HFFc6 (cell line): ENCODE results near the gene TEPSIN. TPM values are rescaled to one million over a fixed set of nuclear protein-coding genes. Genes with fewer than 3 reads are reported as not detected.

Experiments
- DNase-seq: peaks from one replicate; pipeline ENCODE4 v3.0.0-alpha.2; 2018
- H3K27ac Mint-ChIP-seq: 2 replicates; pipeline ENCODE4 v1.8.0; 2020; ENCODE audit warnings: mild to moderate bottlenecking, mixed read lengths
- H3K27me3 Mint-ChIP-seq: 2 replicates; pipeline ENCODE4 v1.8.0; 2021; ENCODE audit warnings: mild to moderate bottlenecking, moderate library complexity, mixed read lengths; ENCODE audit not compliant: insufficient read depth
- H3K36me3 Mint-ChIP-seq: 2 replicates; pipeline ENCODE4 v1.8.0; 2021; ENCODE audit warnings: low read depth, mixed read lengths
- H3K4me1 Mint-ChIP-seq: 2 replicates; pipeline ENCODE4 v1.8.0; 2020; ENCODE audit warnings: low read depth, mixed read lengths
- H3K4me3 Mint-ChIP-seq: 2 replicates; pipeline ENCODE4 v1.8.0; 2020; ENCODE audit warnings: mild to moderate bottlenecking, moderate library complexity, mixed read lengths
- H3K9me3 Mint-ChIP-seq: 2 replicates; pipeline ENCODE4 v1.8.0; 2020; ENCODE audit warnings: mild to moderate bottlenecking, mixed read lengths
- CTCF ChIP-seq: fragments of 200-600 bp; sonication (generic); IDR thresholded peaks from 2 replicates; pipeline ENCODE4 v1.5.0; 2021; ENCODE audit warnings: antibody characterized with exemption, mild to moderate bottlenecking
- total RNA-seq, 6 experiments: library from RNA; stranded (reverse); fragmentation: NEBNext Ultra II Directional; extraction: Animal tissue kit (Norgen Biotek cat#: 25700); gene quantifications; 2 replicates in 1 of 6; 3 replicates in 5 of 6; pipeline ENCODE4 v1.2.3, GENCODE V29; 2021

The TEPSIN gene
- total RNA-seq, 6 experiments from 2014 or later, result 16.2 to 22.5 (median 19.0) TPM

GRCh38 chr17:81267390-81268067 is 28.7 kb upstream of the TEPSIN start:
- H3K36me3 Mint-ChIP-seq, result peaks cover 35% of the 10 kb centered on the region
- no peaks in the 10 kb centered on the region for H3K9me3 Mint-ChIP-seq
- no peak for DNase-seq
- no peak for TF ChIP-seq CTCF
- peak overlapping the region; percentile 25; the same call in 1 of the 2 replicates for H3K27ac Mint-ChIP-seq
- H3K4me1 Mint-ChIP-seq, result no peaks in the 10 kb centered on the region; the same call in 1 of the 2 replicates
- no peak overlapping the region for H3K4me3 Mint-ChIP-seq
- H3K27me3 Mint-ChIP-seq, result no peaks in the 10 kb centered on the region; the same call in 1 of the 2 replicates

- no peak overlapping the region for H3K27ac Mint-ChIP-seq
- H3K9me3 Mint-ChIP-seq, result no peaks in the 10 kb centered on the region
- no peak for DNase-seq
- no peaks in the 10 kb centered on the region; the same call in 1 of the 2 replicates for H3K27me3 Mint-ChIP-seq
- no peaks in the 10 kb centered on the region; the same call in 1 of the 2 replicates for H3K4me1 Mint-ChIP-seq
- no peak for TF ChIP-seq CTCF
- peaks cover 29% of the 10 kb centered on the region for H3K36me3 Mint-ChIP-seq
- no peak overlapping the region for H3K4me3 Mint-ChIP-seq
Observed at GRCh38 chr17:81265576-81265975, 26.7 kb upstream of the TEPSIN start.

GRCh38 chr17:81264640-81265039 is 25.8 kb upstream of the TEPSIN start:
- Mint-ChIP-seq H3K4me3 (no peak overlapping the region), H3K27me3 (no peaks in the 10 kb centered on the region), H3K27ac (no peak overlapping the region), H3K36me3 (peaks cover 25% of the 10 kb centered on the region), H3K9me3 (no peaks in the 10 kb centered on the region), H3K4me1 (no peaks in the 10 kb centered on the region; the same call in 1 of the 2 replicates)
- no peak for TF ChIP-seq CTCF
- DNase-seq, result no peak

GRCh38 chr17:81263371-81264181 is 24.7 kb upstream of the TEPSIN start:
- H3K4me3 Mint-ChIP-seq, result no peak overlapping the region
- TF ChIP-seq CTCF, result no peak
- H3K4me1 Mint-ChIP-seq, result no peaks in the 10 kb centered on the region; the same call in 1 of the 2 replicates
- no peak overlapping the region for H3K27ac Mint-ChIP-seq
- H3K36me3 Mint-ChIP-seq, result peaks cover 16% of the 10 kb centered on the region
- H3K27me3 Mint-ChIP-seq, result no peaks in the 10 kb centered on the region
- H3K9me3 Mint-ChIP-seq, result no peaks in the 10 kb centered on the region
- no peak for DNase-seq

- TF ChIP-seq CTCF, result no peak
- H3K27me3 Mint-ChIP-seq, result peaks cover 2% of the 10 kb centered on the region; the same call in 1 of the 2 replicates
- DNase-seq, result no peak
- peaks cover 8% of the 10 kb centered on the region for H3K36me3 Mint-ChIP-seq
- H3K4me1 Mint-ChIP-seq, result peaks cover 3% of the 10 kb centered on the region; the same call in 1 of the 2 replicates
- no peaks in the 10 kb centered on the region for H3K9me3 Mint-ChIP-seq
- no peak overlapping the region for H3K4me3 Mint-ChIP-seq
- no peak overlapping the region for H3K27ac Mint-ChIP-seq
Observed at GRCh38 chr17:81261582-81262336, 22.9 kb upstream of the TEPSIN start.
